ENCODE measurements around the gene IGSF8. TPM values are rescaled to one million over a fixed set of nuclear protein-coding genes. Genes with fewer than 3 reads are reported as not detected.
A peak's percentile ranks its signal among the peaks of the same experiment; 100 is the strongest.

Gene IGSF8
- polyA plus RNA-seq, 2 of the 4 experiments (the other 2 are of a cell fraction), result 7.3 to 7.8 TPM

GRCh38 chr1:160109686-160110085 is 11.3 kb upstream of the IGSF8 start:
- TF ChIP-seq FOSB (CRISPR knock-in tag; IDR thresholded peaks at IDR 0.05) (no peak), FOSL2 (IDR thresholded peaks at IDR 0.05) (no peak), FOSL2 (CRISPR knock-in tag; IDR thresholded peaks at IDR 0.05) (0 out of 2 replicates have a peak, but pooled peaks have one; percentile 31)
- Histone ChIP-seq H3K4me1 (peaks cover 20% of the 10 kb centered on the region), H3K4me3 (no peak overlapping the region), H3K4me2 (peak overlapping the region; percentile 61), H3K9me3 (no peaks in the 10 kb centered on the region), H3K27ac (peak overlapping the region; percentile 77 to 83)
- CTCF ChIA-PET, result interaction anchor here (0.8 to 23.7 kb wide), 11 partner anchors 4 to 144 kb away, joined by 3 to 222 read pairs (median 6); partner anchors contain the start of genes ATP1A2 and PEA15
- FAIRE-seq, result no peak
- POLR2A ChIA-PET, result no interaction called here
- whole genome bisulfite sequencing (ENCODE audit: missing lambda C conversion rate), result 41% methylated on average over 4 of the region's 4 CpGs
- peak in 1 of 2 experiments; percentile 40 for DNase-seq (ENCODE audit: low read depth in 1 of 2, low spot score in 1 of 2)
- ATAC-seq, result peak in 1 of 2 experiments; percentile 10; a peak in 2 of 6 replicates

- H3K27ac ChIP-seq, result peak overlapping the region; percentile 77 to 83
- FAIRE-seq (no peak), DNase-seq (ENCODE audit: low read depth in 1 of 2, low spot score in 1 of 2) (peak; percentile 75 to 80), ATAC-seq (peak; percentile 40 to 68; a peak in 4 of 6 replicates)
- H3K4me3 ChIP-seq, result no peak overlapping the region
- TF ChIP-seq RAD21 (conservative IDR thresholded peaks at IDR 0.05 in 1 of 2, IDR thresholded peaks at IDR 0.05 in 1 of 2) (peak; percentile 27 to 35; a peak in 3 of 5 replicates), CEBPB (IDR thresholded peaks at IDR 0.05) (peak; percentile 49 to 80; a peak in 3 of 4 replicates), EP300 (IDR thresholded peaks at IDR 0.05) (peak in 1 of 2 experiments; percentile 34; a peak in 1 of 5 replicates), FOSB (CRISPR knock-in tag; IDR thresholded peaks at IDR 0.05) (no peak), CHD2 (IDR thresholded peaks at IDR 0.05; ENCODE audit: low read length, partially characterized antibody) (no peak), HDAC2 (IDR thresholded peaks at IDR 0.05) (no peak), SREBF2 (IDR thresholded peaks at IDR 0.05) (no peak), RNF2 (IDR thresholded peaks at IDR 0.05; ENCODE audit: borderline replicate concordance, low read depth) (no peak), MAX (IDR thresholded peaks at IDR 0.05) (peak; percentile 91), NR3C1 (IDR thresholded peaks at IDR 0.05) (no peak), SMC3 (IDR thresholded peaks at IDR 0.05) (peak; percentile 35; the same call in 1 of the 3 replicates), CHD4 (IDR thresholded peaks at IDR 0.05; ENCODE audit: borderline replicate concordance) (no peak), CTCF (IDR thresholded peaks at IDR 0.05) (peak; percentile 57), CBX2 (IDR thresholded peaks at IDR 0.05; ENCODE audit: borderline replicate concordance, low read depth) (no peak), EHF (CRISPR knock-in tag; IDR thresholded peaks at IDR 0.05) (no peak), MYC (IDR thresholded peaks at IDR 0.05; ENCODE audit: borderline replicate concordance, low read length) (peak; percentile 86; the same call in 1 of the 2 replicates), GATA3 (IDR thresholded peaks at IDR 0.05; ENCODE audit: borderline replicate concordance) (no peak), TP53 (CRISPR knock-in tag; IDR thresholded peaks at IDR 0.05) (no peak), RCOR1 (IDR thresholded peaks at IDR 0.05; ENCODE audit: low read depth, low read length) (no peak), E2F6 (IDR thresholded peaks at IDR 0.05; ENCODE audit: borderline replicate concordance, low read depth) (no peak)
- H3K9me3 ChIP-seq, result no peaks in the 10 kb centered on the region
- H3K4me2 ChIP-seq, result peak overlapping the region; percentile 61
- H3K4me1 ChIP-seq, result peaks cover 20% of the 10 kb centered on the region
- POLR2A ChIA-PET, result no interaction called here
- CTCF ChIA-PET, result interaction anchor here (0.8 to 23.7 kb wide), 17 partner anchors 3 to 182 kb away, joined by 3 to 222 read pairs (median 6); partner anchors contain the start of genes ATP1A2 and PEA15
- WGBS (ENCODE audit: missing lambda C conversion rate), result 21% methylated on average over 6 of the region's 6 CpGs
These were observed 10.7 kb upstream of the IGSF8 start for GRCh38 chr1:160108888-160109662.

All from A549 (cell line).